GM13977 (cell line): ENCODE results near the gene LIPK.
"Not testable (repeated sequence)": the region's sequence is repeated elsewhere in the genome, so short reads cannot be mapped to it uniquely, and the experiment has no call there.

Experiments used
- DNase-seq: peaks from one replicate; pipeline ENCODE4 v3.0.0; 2012; ENCODE audit warnings: low spot score
- CTCF ChIP-seq: IDR thresholded peaks from 2 replicates; pipeline ENCODE4 v1.5.1; 2012; ENCODE audit warnings: mild to moderate bottlenecking, control low read depth; ENCODE audit not compliant: insufficient read depth; ENCODE audit errors: extremely low read depth, missing control alignments
- in situ Hi-C: fragments of 300-500 bp; cut with MboI; formaldehyde crosslinking; loops from one replicate; pipeline ENCODE4 v1.12.0; 2022; ENCODE audit warnings: low sequenced_read_pairs, low pct_unique_long_range_greater_than_20kb, mixed read lengths, inconsistent platforms; ENCODE audit not compliant: unreplicated experiment

The LIPK gene

GRCh38 chr10:88705958-88706357, at the start of gene LIPK:
Gene LIPK, plus strand, starts transcription at chr10:88706249. Its CDS starts 18,295 bp downstream, at chr10:88724544.
- no peak for DNase-seq
- no peak for TF ChIP-seq CTCF
- in situ Hi-C loops, result no loop called here

- in situ Hi-C loops, result no loop called here
- DNase-seq, result no peak
- TF ChIP-seq CTCF, result no peak
These were observed 48.1 kb upstream of the LIPK start for GRCh38 chr10:88657901-88658300.

GRCh38 chr10:88659725-88660597, 46.1 kb upstream of the LIPK start:
- in situ Hi-C loops, result no loop called here
- no peak for DNase-seq
- TF ChIP-seq CTCF, result no peak

GRCh38 chr10:88660598-88660884, 45.5 kb upstream of the LIPK start:
- TF ChIP-seq CTCF, result no peak
- DNase-seq, result no peak
- in situ Hi-C loops, result no loop called here

- in situ Hi-C loops, result no loop called here
- DNase-seq, result no peak
- TF ChIP-seq CTCF, result no peak
These were observed 45.0 kb upstream of the LIPK start for GRCh38 chr10:88661018-88661417.

- no peak for TF ChIP-seq CTCF
- in situ Hi-C loops, result no loop called here
- DNase-seq, result no peak
These were observed 44.5 kb upstream of the LIPK start for GRCh38 chr10:88661577-88661976.

- in situ Hi-C loops, DNase-seq: not testable (repeated sequence)
These were observed 42.9 kb upstream of the LIPK start for GRCh38 chr10:88663153-88663552.
